ENCODE data around the gene UBE2O. TPM values are rescaled to one million over a fixed set of nuclear protein-coding genes. Genes with fewer than 3 reads are reported as not detected.
A peak's percentile ranks its signal among the peaks of the same experiment; 100 is the strongest.

Gene UBE2O
- polyA plus RNA-seq, 1 of the 3 experiments (the other 2 are of a cell fraction) = 25.4 TPM

GRCh38 chr17:76427501-76428231, 25.3 kb downstream of the UBE2O start:
- 91% methylated on average over 8 of the region's 8 CpGs for WGBS (ENCODE audit: low lambda C conversion rate)
- no peak overlapping the region for H3K4me3 ChIP-seq (ENCODE audit: low read depth in 2 of 2, low read length in 1 of 2)
- peaks cover 37% of the 10 kb centered on the region for H4K20me1 ChIP-seq (ENCODE audit: insufficient read depth)
- peaks cover 65% of the 10 kb centered on the region for H3K79me2 ChIP-seq (ENCODE audit: insufficient read depth)
- H3K9ac ChIP-seq = no peak overlapping the region
- no peak for TF ChIP-seq NFIC (IDR thresholded peaks at IDR 0.05; ENCODE audit: borderline replicate concordance)
- no peak for TF ChIP-seq PBX3 (IDR thresholded peaks at IDR 0.05)
- TF ChIP-seq NRF1 (IDR thresholded peaks at IDR 0.05; ENCODE audit: low read depth, low read length) = no peak
- no peak for TF ChIP-seq REST (IDR thresholded peaks at IDR 0.05; ENCODE audit: low read depth, low read length)
- no peak for TF ChIP-seq RFX5 (IDR thresholded peaks at IDR 0.05; ENCODE audit: low read length)
- no peak for DNase-seq
- ChIA-PET CTCF (interaction anchor here (0.6 to 2.2 kb wide), 15 partner anchors 10 to 254 kb away, joined by 3 to 9 read pairs (median 5); partner anchors contain the start of genes SPHK1 and UBE2O), POLR2A (no interaction called here)
- no peaks in the 10 kb centered on the region for H3K27me3 ChIP-seq (ENCODE audit: insufficient read depth)
- no peak overlapping the region for H2AFZ ChIP-seq (ENCODE audit: low read depth)
- peaks cover 3% of the 10 kb centered on the region for H3F3A ChIP-seq (replicated peaks; ENCODE audit: insufficient read depth)
- peaks cover 9 to 10% of the 10 kb centered on the region in 2 experiments; a peak in 2 of 4 replicates for H3K4me1 ChIP-seq (ENCODE audit: control insufficient read depth in 1 of 2, insufficient read depth in 2 of 2, low read depth in 1 of 2, low read length in 1 of 2)
- H3K36me3 ChIP-seq (replicated peaks in 1 of 2; ENCODE audit: control insufficient read depth in 1 of 2, insufficient read depth in 2 of 2, low read length in 1 of 2) = no peaks in the 10 kb centered on the region
- H3K9me2 ChIP-seq = no peaks in the 10 kb centered on the region
- H3K9me3 ChIP-seq = no peaks in the 10 kb centered on the region
- 0 out of 2 replicates have a peak overlapping the region, but pooled peaks have one; percentile 9 for H3K4me2 ChIP-seq
- H3K27ac ChIP-seq (ENCODE audit: low read depth in 2 of 2, low read length in 1 of 2) = no peak overlapping the region

GRCh38 chr17:76426853-76427252, 26.1 kb downstream of the UBE2O start:
- Histone ChIP-seq H3K27ac (ENCODE audit: low read depth in 2 of 2, low read length in 1 of 2) (no peak overlapping the region), H3K36me3 (replicated peaks in 1 of 2; ENCODE audit: control insufficient read depth in 1 of 2, insufficient read depth in 2 of 2, low read length in 1 of 2) (no peaks in the 10 kb centered on the region), H3K4me3 (ENCODE audit: low read depth in 2 of 2, low read length in 1 of 2) (no peak overlapping the region), H3K4me2 (no peak overlapping the region), H3F3A (replicated peaks; ENCODE audit: insufficient read depth) (peaks cover 3% of the 10 kb centered on the region), H4K20me1 (ENCODE audit: insufficient read depth) (peaks cover 37% of the 10 kb centered on the region), H3K79me2 (ENCODE audit: insufficient read depth) (peaks cover 58% of the 10 kb centered on the region), H3K27me3 (ENCODE audit: insufficient read depth) (no peaks in the 10 kb centered on the region), H3K9me3 (no peaks in the 10 kb centered on the region), H3K9ac (no peak overlapping the region), H3K4me1 (ENCODE audit: control insufficient read depth in 1 of 2, insufficient read depth in 2 of 2, low read depth in 1 of 2, low read length in 1 of 2) (peaks cover 7 to 9% of the 10 kb centered on the region in 2 experiments; a peak in 2 of 4 replicates), H3K9me2 (no peaks in the 10 kb centered on the region), H2AFZ (ENCODE audit: low read depth) (no peak overlapping the region)
- no peak for DNase-seq
- ChIA-PET CTCF (interaction anchor here (1.2 to 2.2 kb wide), 6 partner anchors 16 to 42 kb away, joined by 3 to 9 read pairs (median 8); partner anchors contain the start of genes SPHK1 and UBE2O), POLR2A (no interaction called here)
- WGBS (ENCODE audit: low lambda C conversion rate) = 93% methylated on average over 3 of the region's 3 CpGs
- TF ChIP-seq USF2 (IDR thresholded peaks at IDR 0.05; ENCODE audit: borderline replicate concordance, low read depth, low read length) = no peak
- no peak for TF ChIP-seq MEF2A (IDR thresholded peaks at IDR 0.05; ENCODE audit: borderline replicate concordance, low read depth)
- TF ChIP-seq EZH2phosphoT487 (IDR thresholded peaks at IDR 0.05; ENCODE audit: borderline replicate concordance, low read depth) = no peak
- TF ChIP-seq TAF1 (IDR thresholded peaks at IDR 0.05; ENCODE audit: borderline replicate concordance, low read depth, low read length) = no peak
- TF ChIP-seq CHD2 (IDR thresholded peaks at IDR 0.05; ENCODE audit: low read length, partially characterized antibody) = no peak
- no peak for TF ChIP-seq ZBTB33 (IDR thresholded peaks at IDR 0.05; ENCODE audit: borderline replicate concordance, low read depth)
- no peak for TF ChIP-seq TEAD4 (IDR thresholded peaks at IDR 0.05; ENCODE audit: borderline replicate concordance, insufficient read depth)
- TF ChIP-seq GABPA (IDR thresholded peaks at IDR 0.05; ENCODE audit: low read depth) = no peak
- TF ChIP-seq FOSL2 (IDR thresholded peaks at IDR 0.05; ENCODE audit: borderline replicate concordance, low read depth) = no peak
- TF ChIP-seq RXRA (IDR thresholded peaks at IDR 0.05; ENCODE audit: borderline replicate concordance, low read depth) = no peak
- no peak for TF ChIP-seq IRF3 (IDR thresholded peaks at IDR 0.05; ENCODE audit: low read depth, low read length)
- TF ChIP-seq SIN3A (IDR thresholded peaks at IDR 0.05; ENCODE audit: borderline replicate concordance, low read depth, low read length) = no peak

All from SK-N-SH (cell line).